Smooth muscle cell (in vitro differentiated cells): ENCODE measurements around the gene EHMT2. TPM values are rescaled to one million over a fixed set of nuclear protein-coding genes. Genes with fewer than 3 reads are reported as not detected.

Experiments
- DNase-seq: peaks from one replicate; lab custom pipeline; 2025; ENCODE audit not compliant: unreplicated experiment; lab: John Stamatoyannopoulos, UW
- H2AFZ ChIP-seq: fragments of 200-600 bp; sonication (generic); 2 replicates; pipeline ENCODE4 v1.6.0; 2016; ENCODE audit warnings: antibody characterized with exemption, low read depth, mild to moderate bottlenecking
- H3F3A ChIP-seq: fragments of 200-600 bp; sonication (generic); 2 replicates; pipeline ENCODE4 v1.6.0; 2017; ENCODE audit warnings: antibody characterized with exemption, low read depth
- H3K27ac ChIP-seq: fragments of 200-600 bp; sonication (generic); 2 replicates; pipeline ENCODE4 v1.5.1; 2016; ENCODE audit warnings: low read depth, mild to moderate bottlenecking
- H3K27me3 ChIP-seq: fragments of 200-600 bp; sonication (generic); 2 replicates; pipeline ENCODE4 v1.6.1; 2016; ENCODE audit warnings: low read depth, mild to moderate bottlenecking
- H3K36me3 ChIP-seq: fragments of 200-600 bp; sonication (generic); 2 replicates; pipeline ENCODE4 v1.5.1; 2016; ENCODE audit warnings: low read depth
- H3K4me1 ChIP-seq: fragments of 200-600 bp; sonication (generic); 2 replicates; pipeline ENCODE4 v1.5.1; 2016; ENCODE audit warnings: low read depth
- H3K4me2 ChIP-seq: fragments of 200-600 bp; sonication (generic); 2 replicates; pipeline ENCODE4 v1.6.0; 2016; ENCODE audit warnings: mild to moderate bottlenecking
- H3K4me3 ChIP-seq: fragments of 200-600 bp; sonication (generic); 2 replicates; pipeline ENCODE4 v1.5.1; 2016; ENCODE audit warnings: mild to moderate bottlenecking
- H3K79me2 ChIP-seq: fragments of 200-600 bp; sonication (generic); 2 replicates; pipeline ENCODE4 v1.6.0; 2016; ENCODE audit warnings: low read depth, mild to moderate bottlenecking
- H3K9ac ChIP-seq: fragments of 200-600 bp; sonication (generic); 2 replicates; pipeline ENCODE4 v1.6.0; 2016; ENCODE audit warnings: low read depth
- H3K9me3 ChIP-seq: fragments of 200-600 bp; sonication (generic); replicated peaks from 2 replicates; pipeline ENCODE4 v1.5.1; 2016; ENCODE audit warnings: low read depth
- H4K20me1 ChIP-seq: fragments of 200-600 bp; sonication (generic); 2 replicates; pipeline ENCODE4 v1.6.0; 2016; ENCODE audit warnings: low read depth
- WGBS: methylation state at CpG from one replicate; pipeline ENCODE4 v1.1.7; 2016; ENCODE audit warnings: low lambda C conversion rate; 5-methylcytosine and 5-hydroxymethylcytosine counted together
- polyA plus RNA-seq: library from polyadenylated mRNA; unstranded; fragments of >200 nt; fragmentation: Nextera tagmentation; extraction: Ambion mirVana; gene quantifications from 2 replicates; pipeline ENCODE4 v1.2.1, GENCODE V29; 2016
- total RNA-seq: library from RNA; depleted of rRNA; stranded (reverse); fragments of >200 nt; gene quantifications from 2 replicates; pipeline ENCODE4 v1.2.3, GENCODE V29; 2014
- TF ChIP-seq, protein P1 (sequence below): fragments of 200-600 bp; sonication (generic); IDR thresholded peaks from 2 replicates; pipeline ENCODE4 v1.5.1; 2017; ENCODE audit warnings: borderline replicate concordance, mild to moderate bottlenecking, antibody characterized with exemption; ENCODE audit not compliant: insufficient read depth, poor library complexity, severe bottlenecking

Gene EHMT2
- total and polyA plus RNA-seq, 2 experiments from 2014 or later, result 17.6 to 33.9 TPM

DNA sequence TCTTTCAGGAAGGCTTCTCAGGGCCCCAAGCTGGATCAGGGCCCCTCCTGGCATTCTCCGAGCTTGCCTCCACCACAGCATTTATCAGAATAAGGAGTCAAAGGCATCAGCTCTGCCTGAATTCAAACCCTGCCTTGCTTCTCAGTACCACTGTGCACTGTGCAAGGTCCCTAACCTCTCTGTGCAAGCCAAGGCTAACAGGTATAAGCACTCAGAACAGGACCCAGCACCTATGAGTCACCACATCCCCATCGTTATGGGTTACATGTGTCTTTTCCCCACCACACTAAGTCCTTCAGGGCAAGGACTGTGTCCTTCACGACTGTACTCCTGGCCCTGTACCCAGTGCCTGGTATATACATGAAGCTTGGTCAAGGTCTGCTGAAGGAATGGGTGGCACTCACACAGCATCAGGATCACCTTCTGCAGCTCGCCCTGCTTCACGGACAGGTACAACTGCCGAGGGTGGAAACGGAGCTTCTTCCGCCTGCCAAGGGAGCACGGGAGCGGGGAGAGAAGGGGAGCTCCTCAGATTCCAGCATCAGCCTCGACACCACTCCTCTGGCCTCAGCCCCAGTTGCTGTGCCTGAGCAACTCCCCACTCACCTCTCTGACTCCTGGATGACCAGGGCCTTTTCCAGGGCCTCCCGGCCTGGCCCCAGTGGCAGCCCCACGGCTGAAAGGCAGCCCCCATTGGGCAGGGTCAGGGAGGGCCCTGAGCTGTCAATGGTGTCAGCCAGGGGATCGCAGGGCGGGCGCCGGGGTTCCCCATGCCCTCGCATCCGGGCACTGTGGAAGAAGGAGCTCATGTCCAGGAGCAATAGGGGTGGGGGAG, 10.1 kb downstream of the EHMT2 start:
- no peak overlapping the region for H3K4me2 ChIP-seq
- no peak overlapping the region for H3K27ac ChIP-seq
- DNase-seq, result no peak
- H3K27me3 ChIP-seq, result no peaks in the 10 kb centered on the region
- 97% methylated on average over 14 of the region's 19 CpGs for WGBS
- H3K36me3 ChIP-seq, result no peaks in the 10 kb centered on the region
- H4K20me1 ChIP-seq, result no peaks in the 10 kb centered on the region
- H2AFZ ChIP-seq, result no peak overlapping the region
- no peaks in the 10 kb centered on the region for H3K79me2 ChIP-seq
- no peak overlapping the region for H3K9ac ChIP-seq
- no peaks in the 10 kb centered on the region for H3K9me3 ChIP-seq
- TF ChIP-seq, protein P1, sequence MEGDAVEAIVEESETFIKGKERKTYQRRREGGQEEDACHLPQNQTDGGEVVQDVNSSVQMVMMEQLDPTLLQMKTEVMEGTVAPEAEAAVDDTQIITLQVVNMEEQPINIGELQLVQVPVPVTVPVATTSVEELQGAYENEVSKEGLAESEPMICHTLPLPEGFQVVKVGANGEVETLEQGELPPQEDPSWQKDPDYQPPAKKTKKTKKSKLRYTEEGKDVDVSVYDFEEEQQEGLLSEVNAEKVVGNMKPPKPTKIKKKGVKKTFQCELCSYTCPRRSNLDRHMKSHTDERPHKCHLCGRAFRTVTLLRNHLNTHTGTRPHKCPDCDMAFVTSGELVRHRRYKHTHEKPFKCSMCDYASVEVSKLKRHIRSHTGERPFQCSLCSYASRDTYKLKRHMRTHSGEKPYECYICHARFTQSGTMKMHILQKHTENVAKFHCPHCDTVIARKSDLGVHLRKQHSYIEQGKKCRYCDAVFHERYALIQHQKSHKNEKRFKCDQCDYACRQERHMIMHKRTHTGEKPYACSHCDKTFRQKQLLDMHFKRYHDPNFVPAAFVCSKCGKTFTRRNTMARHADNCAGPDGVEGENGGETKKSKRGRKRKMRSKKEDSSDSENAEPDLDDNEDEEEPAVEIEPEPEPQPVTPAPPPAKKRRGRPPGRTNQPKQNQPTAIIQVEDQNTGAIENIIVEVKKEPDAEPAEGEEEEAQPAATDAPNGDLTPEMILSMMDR, result no peak
- no peaks in the 10 kb centered on the region for H3F3A ChIP-seq
- no peaks in the 10 kb centered on the region for H3K4me1 ChIP-seq
- H3K4me3 ChIP-seq, result no peak overlapping the region

DNA sequence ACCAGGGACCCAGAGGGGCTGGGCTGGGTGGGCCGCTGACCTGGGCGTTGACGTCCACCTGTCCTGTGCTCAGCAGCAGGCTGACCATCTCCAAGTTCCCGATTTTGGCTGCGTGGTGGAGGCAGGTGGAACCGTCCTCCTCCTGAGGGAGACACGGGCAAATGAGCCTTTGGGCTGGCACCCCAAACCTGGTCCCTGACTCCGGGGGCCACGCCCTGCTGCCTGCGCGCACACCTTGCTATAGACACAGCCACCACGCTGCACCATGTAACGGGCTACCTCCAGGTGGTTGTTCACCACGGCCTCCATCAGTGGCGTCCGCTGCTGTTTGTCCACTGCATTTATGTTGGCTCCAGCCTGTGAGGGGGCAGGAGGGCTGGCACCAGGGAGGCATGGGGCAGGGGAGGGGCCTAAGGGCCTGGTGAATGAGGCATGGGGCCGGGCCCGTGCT, 10.9 kb downstream of the EHMT2 start:
- Histone ChIP-seq H3K27me3 (no peaks in the 10 kb centered on the region), H4K20me1 (no peaks in the 10 kb centered on the region), H3K4me1 (no peaks in the 10 kb centered on the region), H3K4me3 (no peak overlapping the region), H3K9ac (no peak overlapping the region), H3K79me2 (no peaks in the 10 kb centered on the region), H3K27ac (no peak overlapping the region), H3K9me3 (no peaks in the 10 kb centered on the region), H2AFZ (no peak overlapping the region), H3F3A (no peaks in the 10 kb centered on the region), H3K4me2 (no peak overlapping the region), H3K36me3 (no peaks in the 10 kb centered on the region)
- no peak for DNase-seq
- TF ChIP-seq, protein P1, result no peak
- WGBS, result 98% methylated on average over 18 of the region's 18 CpGs

DNA sequence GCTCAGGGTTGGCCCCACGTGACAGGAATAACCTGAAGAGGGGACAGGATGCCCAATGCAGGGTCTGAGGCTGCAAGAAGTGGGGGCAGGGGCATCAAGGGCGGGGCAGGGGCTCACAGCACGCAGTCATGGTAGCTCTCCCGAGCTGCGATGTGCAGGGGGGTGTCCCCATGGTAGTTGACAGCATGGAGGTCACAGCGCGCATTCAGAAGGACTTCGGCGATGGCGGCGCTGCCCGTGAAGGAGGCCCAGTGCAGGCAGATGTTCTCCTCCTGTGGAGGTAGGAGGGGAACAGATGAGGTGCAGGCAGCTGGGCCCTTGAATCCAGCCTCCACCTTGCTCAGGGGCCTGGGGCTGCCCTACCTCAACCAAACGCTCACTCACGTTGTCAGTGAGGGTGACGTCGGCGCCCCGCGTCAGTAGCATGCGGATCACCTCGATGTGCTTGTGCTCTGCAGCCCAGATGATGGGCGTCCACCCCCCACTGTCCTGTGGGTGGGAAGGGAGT, 12.9 kb downstream of the EHMT2 start:
- H4K20me1 ChIP-seq, result no peaks in the 10 kb centered on the region
- no peaks in the 10 kb centered on the region for H3K4me1 ChIP-seq
- DNase-seq, result no peak
- H3K4me3 ChIP-seq, result no peak overlapping the region
- no peak overlapping the region for H3K27ac ChIP-seq
- 97% methylated on average over 22 of the region's 22 CpGs for whole genome bisulfite sequencing
- H3K36me3 ChIP-seq, result no peaks in the 10 kb centered on the region
- no peaks in the 10 kb centered on the region for H3K27me3 ChIP-seq
- no peaks in the 10 kb centered on the region for H3K79me2 ChIP-seq
- no peak overlapping the region for H3K4me2 ChIP-seq
- TF ChIP-seq, protein P1, result no peak
- H3K9me3 ChIP-seq, result no peaks in the 10 kb centered on the region
- H2AFZ ChIP-seq, result no peak overlapping the region
- H3K9ac ChIP-seq, result no peak overlapping the region
- H3F3A ChIP-seq, result no peaks in the 10 kb centered on the region
